Measurements from ENCODE around the gene ZNF256. TPM values are rescaled to one million over a fixed set of nuclear protein-coding genes. Genes with fewer than 3 reads are reported as not detected.

ZNF256 gene
- total RNA-seq, 1 experiment from 2014 or later: 11.0 TPM

DNA sequence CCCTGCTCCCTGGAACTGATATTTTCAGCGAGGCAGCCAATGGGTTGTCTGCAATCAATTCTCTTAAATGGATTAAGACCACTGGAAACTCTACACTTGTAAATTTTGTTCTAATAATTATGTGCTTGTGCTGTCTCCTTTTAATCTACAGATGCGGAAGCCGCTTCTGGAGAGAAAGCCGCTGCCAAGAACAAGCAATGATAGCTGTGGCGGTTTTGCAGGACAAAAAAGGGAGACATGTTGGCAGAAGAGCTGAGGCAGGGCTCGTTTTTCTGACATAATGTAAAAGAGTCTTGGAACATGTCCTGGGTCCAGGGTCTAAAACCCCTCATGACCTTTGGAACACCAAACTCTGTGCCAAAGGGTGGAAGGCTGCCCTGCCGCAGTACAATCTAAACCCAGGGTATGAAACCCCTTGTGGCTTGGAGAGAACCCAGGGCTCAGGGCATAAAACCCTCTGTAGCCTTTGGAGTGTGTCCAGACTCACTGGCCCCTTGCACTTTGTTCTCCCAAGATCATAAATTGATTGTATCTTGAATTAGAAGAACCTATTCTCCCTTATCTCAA, 43.8 kb downstream of the ZNF256 start:
- DNase-seq (ENCODE audit: low spot score): no peak
- BruUV-seq (replicated peaks): no TSS peak
- ChIA-PET POLR2A (ENCODE audit: low non-redundant PET) (no interaction called here), CTCF (no interaction called here)
- intact Hi-C loops (cut with micrococcal nuclease; ENCODE audit: unreplicated experiment): loop anchor here (2.0 to 5.0 kb wide), 2 partner anchors 493 to 801 kb away; partner anchors contain the start of gene ZNF17
- no peaks in the 10 kb centered on the region for H3K4me1 ChIP-seq (ENCODE audit: insufficient read depth, low read length, poor library complexity, severe bottlenecking)
- no peak overlapping the region for H3K27ac ChIP-seq (ENCODE audit: low read depth, low read length, poor library complexity, severe bottlenecking)
- H3K27me3 ChIP-seq (replicated peaks; ENCODE audit: insufficient read depth, low read depth, low read length, poor library complexity): no peaks in the 10 kb centered on the region
- peaks cover 7% of the 10 kb centered on the region for H3K36me3 ChIP-seq (ENCODE audit: insufficient read depth, low read length, poor library complexity, severe bottlenecking)
- TF ChIP-seq CTCF (conservative IDR thresholded peaks at IDR 0.05; ENCODE audit: low read depth, low read length): no peak
- TF ChIP-seq EZH2 (IDR thresholded peaks at IDR 0.05; ENCODE audit: borderline replicate concordance, low read depth, low read length, poor library complexity, severe bottlenecking): no peak
- H3K9me3 ChIP-seq (ENCODE audit: low read depth, low read length, poor library complexity, severe bottlenecking): no peaks in the 10 kb centered on the region
- H3K4me3 ChIP-seq (ENCODE audit: low read depth, low read length, poor library complexity, severe bottlenecking): no peak overlapping the region

GRCh38 chr19:57900311-57900710, 47.2 kb downstream of the ZNF256 start:
- H3K36me3 ChIP-seq (ENCODE audit: insufficient read depth, low read length, poor library complexity, severe bottlenecking): no peaks in the 10 kb centered on the region
- intact Hi-C loops (cut with micrococcal nuclease; ENCODE audit: unreplicated experiment): loop anchor here (5.0 kb wide), 1 partner anchor 798 kb away; no protein-coding TSS in a partner anchor
- TF ChIP-seq EZH2 (IDR thresholded peaks at IDR 0.05; ENCODE audit: borderline replicate concordance, low read depth, low read length, poor library complexity, severe bottlenecking) (no peak), CTCF (conservative IDR thresholded peaks at IDR 0.05; ENCODE audit: low read depth, low read length) (no peak)
- H3K4me1 ChIP-seq (ENCODE audit: insufficient read depth, low read length, poor library complexity, severe bottlenecking): no peaks in the 10 kb centered on the region
- H3K4me3 ChIP-seq (ENCODE audit: low read depth, low read length, poor library complexity, severe bottlenecking): no peak overlapping the region
- no TSS peak for BruUV-seq (replicated peaks)
- DNase-seq (ENCODE audit: low spot score): no peak
- POLR2A ChIA-PET (ENCODE audit: low non-redundant PET): no interaction called here
- H3K27ac ChIP-seq (ENCODE audit: low read depth, low read length, poor library complexity, severe bottlenecking): no peak overlapping the region
- H3K27me3 ChIP-seq (replicated peaks; ENCODE audit: insufficient read depth, low read depth, low read length, poor library complexity): no peaks in the 10 kb centered on the region
- H3K9me3 ChIP-seq (ENCODE audit: low read depth, low read length, poor library complexity, severe bottlenecking): no peaks in the 10 kb centered on the region
- CTCF ChIA-PET: no interaction called here

Other genes starting within 250 kb of the ZNF256 start
- gene ZNF154, start 238.5 kb downstream of the ZNF256 start, total RNA-seq (2021): 4.0 and 4.4 TPM in 2 replicates
- gene ZNF671, start 220.1 kb downstream of the ZNF256 start, total RNA-seq (2021): 4.4 and 5.3 TPM in 2 replicates
- 10.3 and 15.8 TPM in 2 replicates for gene ZNF776, start 200.9 kb downstream of the ZNF256 start, total RNA-seq (2021)
- gene ZNF586, start 178.0 kb downstream of the ZNF256 start, total RNA-seq (2021): 18.2 and 19.5 TPM in 2 replicates
- gene ZNF552, start 132.8 kb downstream of the ZNF256 start, total RNA-seq (2021): 5.4 and 10.6 TPM in 2 replicates
- gene ZNF587B, start 117.4 kb downstream of the ZNF256 start, total RNA-seq (2021): 17.3 and 20.0 TPM in 2 replicates
- gene ZNF587, start 97.8 kb downstream of the ZNF256 start, total RNA-seq (2021): 40.5 and 43.2 TPM in 2 replicates
- gene ZNF814, start 58.7 kb downstream of the ZNF256 start, total RNA-seq (2021): 39.0 and 44.3 TPM in 2 replicates
- 14.1 and 17.4 TPM in 2 replicates for gene ZNF417, start 31.1 kb downstream of the ZNF256 start, total RNA-seq (2021)
- gene ZNF418, start 12.3 kb downstream of the ZNF256 start, total RNA-seq (2021): 16.9 and 22.9 TPM in 2 replicates
- gene C19orf18, start 26.8 kb upstream of the ZNF256 start, total RNA-seq (2021): 0.43 TPM in 1 of 2 replicates, not detected in the other
- 16.7 and 17.8 TPM in 2 replicates for gene ZNF606, start 55.1 kb upstream of the ZNF256 start, total RNA-seq (2021)
- gene ZSCAN1, start 86.3 kb upstream of the ZNF256 start, total RNA-seq (2021): 1.4 and 2.8 TPM in 2 replicates
- gene ZNF135, start 111.6 kb upstream of the ZNF256 start, total RNA-seq (2021): 7.0 and 8.2 TPM in 2 replicates
- gene ZSCAN18, start 150.5 kb upstream of the ZNF256 start, total RNA-seq (2021): 26.1 and 38.4 TPM in 2 replicates
- 10.1 and 13.1 TPM in 2 replicates for gene ZNF329, start 203.1 kb upstream of the ZNF256 start, total RNA-seq (2021)
- 25.0 and 27.4 TPM in 2 replicates for gene ZNF274, start 235.4 kb upstream of the ZNF256 start, total RNA-seq (2021)

Data from A673 (cell line).